GM12878 (cell line): Measurements from ENCODE around the gene CAB39. TPM values are rescaled to one million over a fixed set of nuclear protein-coding genes. Genes with fewer than 3 reads are reported as not detected.

Experiments
- ATAC-seq: fragments of 200-7000 bp; cut with Tn5 transposase; 3 replicates; pipeline ENCODE4 v1.9.1; 2020; ENCODE audit warnings: mild to moderate bottlenecking, moderate library complexity
- BruUV-seq: library from RNA; stranded (reverse); fragments of 400-500 nt; replicated peaks from 2 replicates; lab custom pipeline; 2021; lab: Mats Ljungman, UMichigan
- CTCF ChIA-PET: fragments of 300-600 bp; sonication (Branson Sonifier 250); formaldehyde crosslinking; extraction: SDS; loops from one replicate; lab custom pipeline; 2021; ENCODE audit warnings: inconsistent platforms; lab: Yijun Ruan, JAX
- POLR2A ChIA-PET: fragments of 350-600 bp; formaldehyde crosslinking; extraction: SDS; loops from one replicate; lab custom pipeline; 2021; ENCODE audit warnings: inconsistent platforms; lab: Charles Lee
- RAD21 ChIA-PET: fragments of 300-600 bp; sonication (Branson Sonifier 250); formaldehyde crosslinking; loops from one replicate; lab custom pipeline; 2023; ENCODE audit warnings: antibody characterized with exemption; ENCODE audit not compliant: unreplicated experiment; lab: Charles Lee
- SMC1A ChIA-PET: fragments of 300-600 bp; sonication (Branson Sonifier 250); formaldehyde crosslinking; loops from one replicate; lab custom pipeline; 2023; ENCODE audit not compliant: unreplicated experiment, uncharacterized antibody; lab: Charles Lee
- DNase-seq: peaks from one replicate; pipeline ENCODE4 v3.0.0-alpha.2; 2011; ENCODE audit warnings: low read depth, low spot score
- FAIRE-seq: peaks from 3 replicates; lab custom pipeline; 2011; peaks lifted over from hg19 to GRCh38; lab: Jason Lieb, UNC
- H2AFZ ChIP-seq: 2 replicates; pipeline ENCODE4 v1.6.0; 2011; ENCODE audit warnings: low read depth, low read length, control low read depth; ENCODE audit not compliant: control insufficient read depth
- H3K27ac ChIP-seq: 2 replicates; pipeline ENCODE4 v1.5.1; 2011; ENCODE audit warnings: control low read depth; ENCODE audit not compliant: control insufficient read depth, insufficient read depth
- H3K27me3 ChIP-seq, 2 experiments: replicated peaks in 1 of 2; 2 replicates each; pipeline versions ENCODE4 v1.6.0 to v1.6.1; 2011; ENCODE audit warnings: low read length in 1 of 2; ENCODE audit not compliant: control insufficient read depth in 2 of 2, insufficient read depth in 2 of 2
- H3K36me3 ChIP-seq, 2 experiments: 2 replicates each; pipeline ENCODE4 v1.5.1; 2011; ENCODE audit warnings: low read length in 1 of 2; ENCODE audit not compliant: control insufficient read depth in 2 of 2, insufficient read depth in 2 of 2
- H3K4me1 ChIP-seq: 2 replicates; pipeline ENCODE4 v1.6.1; 2011; ENCODE audit warnings: mild to moderate bottlenecking, low read length, moderate library complexity, mixed read lengths; ENCODE audit not compliant: control insufficient read depth, insufficient read depth
- H3K4me2 ChIP-seq: 2 replicates; pipeline ENCODE4 v1.6.0; 2011; ENCODE audit warnings: control low read depth; ENCODE audit not compliant: control insufficient read depth, insufficient read depth
- H3K4me3 ChIP-seq: fragments of 200-600 bp; sonication (generic); 2 replicates; pipeline ENCODE4 v1.5.1; 2016
- H3K79me2 ChIP-seq: 2 replicates; pipeline ENCODE4 v1.6.0; 2011; ENCODE audit warnings: low read length; ENCODE audit not compliant: control insufficient read depth, insufficient read depth
- H3K9ac ChIP-seq: 2 replicates; pipeline ENCODE4 v1.8.0; 2011; ENCODE audit warnings: low read length, control low read depth, mixed read lengths; ENCODE audit not compliant: control insufficient read depth, insufficient read depth
- H3K9me3 ChIP-seq: replicated peaks from 3 replicates; pipeline ENCODE4 v1.5.1; 2011; ENCODE audit warnings: mild to moderate bottlenecking, low read length; ENCODE audit not compliant: control insufficient read depth, insufficient read depth
- H4K20me1 ChIP-seq: 2 replicates; pipeline ENCODE4 v1.6.0; 2011; ENCODE audit not compliant: control insufficient read depth, insufficient read depth
- ATF7 ChIP-seq: fragments of 450-650 bp; IDR thresholded peaks from 2 replicates; pipeline ENCODE4 v1.6.1; 2016; ENCODE audit warnings: low read depth, mild to moderate bottlenecking
- CBX3 ChIP-seq: fragments of 200-600 bp; sonication (generic); IDR thresholded peaks from 2 replicates; pipeline ENCODE4 v1.6.1; 2016; ENCODE audit warnings: low read depth, borderline replicate concordance
- CBX5 ChIP-seq: sonication (generic); IDR thresholded peaks from 2 replicates; pipeline ENCODE4 v1.6.1; 2016; ENCODE audit warnings: low read depth, moderate library complexity, mild to moderate bottlenecking, inconsistent platforms
- CEBPB ChIP-seq, 2 experiments: fragments of 150-350 bp in 1 of 2; IDR thresholded peaks; 2 replicates each; pipeline ENCODE4 v1.6.1; 2012 to 2014; ENCODE audit warnings: low read depth in 2 of 2, low read length in 2 of 2, borderline replicate concordance in 1 of 2, inconsistent platforms in 1 of 2
- HDAC2 ChIP-seq: fragments of 200-600 bp; sonication (generic); IDR thresholded peaks from 2 replicates; pipeline ENCODE4 v1.6.1; 2017
- IKZF2 ChIP-seq, 2 experiments: fragments of 450-650 bp; IDR thresholded peaks; 2 replicates each; pipeline ENCODE4 v1.6.1; 2017; ENCODE audit warnings: mild to moderate bottlenecking in 2 of 2, moderate library complexity in 2 of 2
- JUNB ChIP-seq: IDR thresholded peaks from 2 replicates; pipeline ENCODE4 v1.6.1; 2016; ENCODE audit warnings: antibody characterized with exemption, mild to moderate bottlenecking
- KDM1A ChIP-seq: fragments of 200-600 bp; sonication (generic); IDR thresholded peaks from 2 replicates; pipeline ENCODE4 v1.6.1; 2016; ENCODE audit warnings: borderline replicate concordance
- NR2C1 ChIP-seq: fragments of 450-650 bp; IDR thresholded peaks from 2 replicates; pipeline ENCODE4 v1.6.1; 2017; ENCODE audit warnings: antibody characterized with exemption, mild to moderate bottlenecking, moderate library complexity
- NR2F1 ChIP-seq: fragments of 450-650 bp; conservative IDR thresholded peaks from 2 replicates; pipeline ENCODE4 v1.6.1; 2017; ENCODE audit warnings: mild to moderate bottlenecking
- RUNX3 ChIP-seq: IDR thresholded peaks from 2 replicates; pipeline ENCODE4 v1.6.1; 2012; ENCODE audit warnings: low read length, inconsistent platforms
- STAT3 ChIP-seq: IDR thresholded peaks from 2 replicates; pipeline ENCODE4 v1.6.1; 2011; ENCODE audit warnings: low read depth, low read length, improper control_type of control experiment
- ZBED1 ChIP-seq: IDR thresholded peaks from 2 replicates; pipeline ENCODE4 v1.6.1; 2016; ENCODE audit warnings: borderline replicate concordance
- ZNF24 ChIP-seq: fragments of 450-650 bp; IDR thresholded peaks from 2 replicates; pipeline ENCODE4 v1.6.1; 2017; ENCODE audit warnings: antibody characterized with exemption, mild to moderate bottlenecking
- WGBS: methylation state at CpG from one replicate; pipeline ENCODE4 v1.1.6; 2016; ENCODE audit warnings: low lambda C conversion rate; ENCODE audit not compliant: insufficient replicate concordance, insufficient coverage; ENCODE audit errors: missing lambda C conversion rate; 5-methylcytosine and 5-hydroxymethylcytosine counted together
- in situ Hi-C: fragments of 300-500 bp; cut with MboI; formaldehyde crosslinking; loops from 9 replicates; pipeline ENCODE4 v1.14.3; 2018; ENCODE audit warnings: mixed read lengths
- intact Hi-C: fragments of 100-400 bp; cut with micrococcal nuclease; formaldehyde crosslinking; loops from one replicate; pipeline ENCODE4 v1.14.2; 2022; ENCODE audit not compliant: unreplicated experiment
- polyA plus RNA-seq, 11 experiments: library from polyadenylated mRNA; depleted of rRNA in 4 of 11; unstranded in 6 of 11; stranded (reverse) in 5 of 11; fragments of >200 nt; fragmentation: Nextera tagmentation in 4 of 11; fragmentation: Illumina TruSeq in 1 of 11; extraction: Ambion mirVana in 4 of 11; extraction: Trizol in 1 of 11; gene quantifications; 1 replicate in 1 of 11; 2 replicates in 10 of 11; pipeline versions ENCODE4 v1.2.1 to v1.2.3, GENCODE V29; 2011 to 2016; ENCODE audit warnings: inconsistent platforms in 2 of 11, missing spikeins in 2 of 11, low read depth in 1 of 11
- total RNA-seq, 4 experiments: library from RNA; depleted of rRNA in 3 of 4; stranded (reverse); fragments of >200 nt in 3 of 4; fragmentation: Illumina TruSeq in 1 of 4; extraction: Trizol in 1 of 4; gene quantifications; 2 replicates each; pipeline versions ENCODE4 v1.2.1 to v1.2.3, GENCODE V29; 2013 to 2021
- TF ChIP-seq, protein P1 (sequence below): fragments of 450-650 bp; IDR thresholded peaks from 2 replicates; pipeline ENCODE4 v1.6.1; 2017; ENCODE audit warnings: mild to moderate bottlenecking, moderate library complexity
- TF ChIP-seq, protein P2 (sequence below): fragments of 450-650 bp; IDR thresholded peaks from 2 replicates; pipeline ENCODE4 v1.6.1; 2016; ENCODE audit warnings: mild to moderate bottlenecking, moderate library complexity, borderline replicate concordance
- TF ChIP-seq, protein P3 (sequence below): IDR thresholded peaks from 2 replicates; pipeline ENCODE4 v1.6.1; 2012; ENCODE audit warnings: low read depth, low read length, improper control_type of control experiment

Gene CAB39
- total and polyA plus RNA-seq, 10 of the 15 experiments (the other 5 are each of a cell fraction or from before 2014, with no cell fraction given), result 13.3 to 129 (median 62.9) TPM

DNA sequence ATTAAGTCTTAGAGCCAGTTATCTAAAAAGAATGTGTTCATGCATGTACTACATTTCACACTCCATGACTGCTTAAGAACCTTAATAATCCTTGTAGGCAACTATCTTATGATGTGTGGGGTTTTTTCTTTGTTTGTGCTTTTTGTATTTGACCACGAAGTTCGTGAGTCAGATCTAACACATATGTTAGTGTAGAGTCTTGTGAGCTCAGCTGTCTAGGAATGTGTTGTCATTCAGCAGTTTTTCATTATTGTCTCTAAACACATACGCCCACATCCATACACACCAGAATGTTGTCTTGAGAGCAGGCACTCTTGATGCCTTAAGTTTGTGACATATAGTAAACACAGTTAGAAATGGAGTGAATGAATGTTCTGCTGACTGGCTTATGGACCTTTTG, 38.4 kb downstream of the CAB39 start:
- no peaks in the 10 kb centered on the region for H3K27me3 ChIP-seq
- H4K20me1 ChIP-seq, result no peaks in the 10 kb centered on the region
- no peak overlapping the region for H3K9ac ChIP-seq
- H2AFZ ChIP-seq, result no peak overlapping the region
- H3K79me2 ChIP-seq, result peaks cover 59% of the 10 kb centered on the region
- FAIRE-seq (no peak), DNase-seq (no peak), ATAC-seq (peak; percentile 74)
- no peak overlapping the region for H3K27ac ChIP-seq
- no TSS peak for BruUV-seq
- intact Hi-C loops, result no loop called here
- CTCF ChIA-PET, result interaction anchor here (0.6 to 1.0 kb wide), 2 partner anchors 11 kb away, joined by 3 read pairs; no protein-coding TSS in a partner anchor
- no peak overlapping the region for H3K4me2 ChIP-seq
- RAD21 ChIA-PET, result interaction anchor here (1.4 kb wide), 2 partner anchors 37 to 47 kb away, joined by 3 to 4 read pairs; no protein-coding TSS in a partner anchor
- H3K4me1 ChIP-seq, result no peaks in the 10 kb centered on the region
- H3K4me3 ChIP-seq, result no peak overlapping the region
- peaks cover 2 to 20% of the 10 kb centered on the region in 2 experiments for H3K36me3 ChIP-seq
- SMC1A ChIA-PET, result interaction anchor here (0.8 to 1.8 kb wide), 7 partner anchors 10 to 37 kb away, joined by 3 to 4 read pairs (median 3); no protein-coding TSS in a partner anchor
- 59% methylated on average over 3 of the region's 3 CpGs for WGBS
- POLR2A ChIA-PET, result interaction anchor here (1.3 kb wide), 1 partner anchor 15 kb away, joined by 4 read pairs; no protein-coding TSS in a partner anchor
- H3K9me3 ChIP-seq, result no peaks in the 10 kb centered on the region
- in situ Hi-C loops, result no loop called here
- TF ChIP-seq NR2C1 (no peak), ATF7 (peak; percentile 25; the same call in 1 of the 2 replicates), RUNX3 (peak; percentile 78), HDAC2 (no peak), CEBPB (IDR thresholded peaks at IDR 0.05; ENCODE audit: borderline replicate concordance in 1 of 2, low read depth in 2 of 2, low read length in 2 of 2) (no peak), IKZF2 (IDR thresholded peaks at IDR 0.05) (no peak; a peak in 1 of 4 replicates), ZBED1 (no peak), NR2F1 (no peak), CBX5 (no peak), CBX3 (no peak), ZNF24 (no peak), STAT3 (0 out of 2 replicates have a peak, but pooled peaks have one; percentile 20), KDM1A (no peak), JUNB (peak; percentile 20; the same call in 1 of the 2 replicates)
- TF ChIP-seq, protein P1, sequence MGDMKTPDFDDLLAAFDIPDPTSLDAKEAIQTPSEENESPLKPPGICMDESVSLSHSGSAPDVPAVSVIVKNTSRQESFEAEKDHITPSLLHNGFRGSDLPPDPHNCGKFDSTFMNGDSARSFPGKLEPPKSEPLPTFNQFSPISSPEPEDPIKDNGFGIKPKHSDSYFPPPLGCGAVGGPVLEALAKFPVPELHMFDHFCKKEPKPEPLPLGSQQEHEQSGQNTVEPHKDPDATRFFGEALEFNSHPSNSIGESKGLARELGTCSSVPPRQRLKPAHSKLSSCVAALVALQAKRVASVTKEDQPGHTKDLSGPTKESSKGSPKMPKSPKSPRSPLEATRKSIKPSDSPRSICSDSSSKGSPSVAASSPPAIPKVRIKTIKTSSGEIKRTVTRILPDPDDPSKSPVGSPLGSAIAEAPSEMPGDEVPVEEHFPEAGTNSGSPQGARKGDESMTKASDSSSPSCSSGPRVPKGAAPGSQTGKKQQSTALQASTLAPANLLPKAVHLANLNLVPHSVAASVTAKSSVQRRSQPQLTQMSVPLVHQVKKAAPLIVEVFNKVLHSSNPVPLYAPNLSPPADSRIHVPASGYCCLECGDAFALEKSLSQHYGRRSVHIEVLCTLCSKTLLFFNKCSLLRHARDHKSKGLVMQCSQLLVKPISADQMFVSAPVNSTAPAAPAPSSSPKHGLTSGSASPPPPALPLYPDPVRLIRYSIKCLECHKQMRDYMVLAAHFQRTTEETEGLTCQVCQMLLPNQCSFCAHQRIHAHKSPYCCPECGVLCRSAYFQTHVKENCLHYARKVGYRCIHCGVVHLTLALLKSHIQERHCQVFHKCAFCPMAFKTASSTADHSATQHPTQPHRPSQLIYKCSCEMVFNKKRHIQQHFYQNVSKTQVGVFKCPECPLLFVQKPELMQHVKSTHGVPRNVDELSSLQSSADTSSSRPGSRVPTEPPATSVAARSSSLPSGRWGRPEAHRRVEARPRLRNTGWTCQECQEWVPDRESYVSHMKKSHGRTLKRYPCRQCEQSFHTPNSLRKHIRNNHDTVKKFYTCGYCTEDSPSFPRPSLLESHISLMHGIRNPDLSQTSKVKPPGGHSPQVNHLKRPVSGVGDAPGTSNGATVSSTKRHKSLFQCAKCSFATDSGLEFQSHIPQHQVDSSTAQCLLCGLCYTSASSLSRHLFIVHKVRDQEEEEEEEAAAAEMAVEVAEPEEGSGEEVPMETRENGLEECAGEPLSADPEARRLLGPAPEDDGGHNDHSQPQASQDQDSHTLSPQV, result no peak
- TF ChIP-seq, protein P2, sequence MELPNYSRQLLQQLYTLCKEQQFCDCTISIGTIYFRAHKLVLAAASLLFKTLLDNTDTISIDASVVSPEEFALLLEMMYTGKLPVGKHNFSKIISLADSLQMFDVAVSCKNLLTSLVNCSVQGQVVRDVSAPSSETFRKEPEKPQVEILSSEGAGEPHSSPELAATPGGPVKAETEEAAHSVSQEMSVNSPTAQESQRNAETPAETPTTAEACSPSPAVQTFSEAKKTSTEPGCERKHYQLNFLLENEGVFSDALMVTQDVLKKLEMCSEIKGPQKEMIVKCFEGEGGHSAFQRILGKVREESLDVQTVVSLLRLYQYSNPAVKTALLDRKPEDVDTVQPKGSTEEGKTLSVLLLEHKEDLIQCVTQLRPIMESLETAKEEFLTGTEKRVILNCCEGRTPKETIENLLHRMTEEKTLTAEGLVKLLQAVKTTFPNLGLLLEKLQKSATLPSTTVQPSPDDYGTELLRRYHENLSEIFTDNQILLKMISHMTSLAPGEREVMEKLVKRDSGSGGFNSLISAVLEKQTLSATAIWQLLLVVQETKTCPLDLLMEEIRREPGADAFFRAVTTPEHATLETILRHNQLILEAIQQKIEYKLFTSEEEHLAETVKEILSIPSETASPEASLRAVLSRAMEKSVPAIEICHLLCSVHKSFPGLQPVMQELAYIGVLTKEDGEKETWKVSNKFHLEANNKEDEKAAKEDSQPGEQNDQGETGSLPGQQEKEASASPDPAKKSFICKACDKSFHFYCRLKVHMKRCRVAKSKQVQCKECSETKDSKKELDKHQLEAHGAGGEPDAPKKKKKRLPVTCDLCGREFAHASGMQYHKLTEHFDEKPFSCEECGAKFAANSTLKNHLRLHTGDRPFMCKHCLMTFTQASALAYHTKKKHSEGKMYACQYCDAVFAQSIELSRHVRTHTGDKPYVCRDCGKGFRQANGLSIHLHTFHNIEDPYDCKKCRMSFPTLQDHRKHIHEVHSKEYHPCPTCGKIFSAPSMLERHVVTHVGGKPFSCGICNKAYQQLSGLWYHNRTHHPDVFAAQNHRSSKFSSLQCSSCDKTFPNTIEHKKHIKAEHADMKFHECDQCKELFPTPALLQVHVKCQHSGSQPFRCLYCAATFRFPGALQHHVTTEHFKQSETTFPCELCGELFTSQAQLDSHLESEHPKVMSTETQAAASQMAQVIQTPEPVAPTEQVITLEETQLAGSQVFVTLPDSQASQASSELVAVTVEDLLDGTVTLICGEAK, result no peak
- TF ChIP-seq, protein P3, sequence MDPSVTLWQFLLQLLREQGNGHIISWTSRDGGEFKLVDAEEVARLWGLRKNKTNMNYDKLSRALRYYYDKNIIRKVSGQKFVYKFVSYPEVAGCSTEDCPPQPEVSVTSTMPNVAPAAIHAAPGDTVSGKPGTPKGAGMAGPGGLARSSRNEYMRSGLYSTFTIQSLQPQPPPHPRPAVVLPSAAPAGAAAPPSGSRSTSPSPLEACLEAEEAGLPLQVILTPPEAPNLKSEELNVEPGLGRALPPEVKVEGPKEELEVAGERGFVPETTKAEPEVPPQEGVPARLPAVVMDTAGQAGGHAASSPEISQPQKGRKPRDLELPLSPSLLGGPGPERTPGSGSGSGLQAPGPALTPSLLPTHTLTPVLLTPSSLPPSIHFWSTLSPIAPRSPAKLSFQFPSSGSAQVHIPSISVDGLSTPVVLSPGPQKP, result no peak
